HG03025 (cell line): Measurements from ENCODE around the gene PKLR.

Experiments
- ATAC-seq: cut with Tn5 transposase; IDR thresholded peaks from one replicate; pipeline ENCODE4 v1.9.1; 2021; ENCODE audit warnings: mild to moderate bottlenecking, moderate library complexity; ENCODE audit not compliant: unreplicated experiment, low FRiP score

The PKLR gene

GRCh38 chr1:155286544-155286943, 14.7 kb downstream of the PKLR start:
- ATAC-seq, result no peak

- no peak for ATAC-seq
These were observed 15.6 kb downstream of the PKLR start for GRCh38 chr1:155285631-155286044.

DNA sequence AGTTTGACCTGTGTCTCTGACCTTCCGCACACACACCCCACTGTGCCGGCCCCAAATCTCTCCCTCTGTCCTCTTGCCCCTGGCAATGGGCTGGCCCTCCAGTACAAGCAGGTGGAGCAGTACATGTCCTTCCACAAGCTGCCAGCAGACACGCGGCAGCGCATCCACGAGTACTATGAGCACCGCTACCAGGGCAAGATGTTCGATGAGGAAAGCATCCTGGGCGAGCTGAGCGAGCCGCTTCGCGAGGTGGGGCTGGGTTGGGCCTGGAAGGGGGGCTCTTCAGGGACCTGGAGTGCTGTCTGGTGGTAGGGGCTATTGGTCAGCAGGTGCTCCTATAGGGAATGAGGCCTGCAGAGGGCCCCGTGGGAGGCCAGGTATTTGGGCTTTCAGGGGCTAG, 16.2 kb downstream of the PKLR start:
- no peak for ATAC-seq

GRCh38 chr1:155284476-155284875, 16.8 kb downstream of the PKLR start:
- no peak for ATAC-seq

- ATAC-seq, result no peak
These were observed 18.6 kb downstream of the PKLR start for GRCh38 chr1:155282488-155283091.

GRCh38 chr1:155279268-155279667, 22.0 kb downstream of the PKLR start:
- no peak for ATAC-seq

- ATAC-seq, result no peak
These were observed 22.5 kb downstream of the PKLR start for GRCh38 chr1:155278689-155279160.

DNA sequence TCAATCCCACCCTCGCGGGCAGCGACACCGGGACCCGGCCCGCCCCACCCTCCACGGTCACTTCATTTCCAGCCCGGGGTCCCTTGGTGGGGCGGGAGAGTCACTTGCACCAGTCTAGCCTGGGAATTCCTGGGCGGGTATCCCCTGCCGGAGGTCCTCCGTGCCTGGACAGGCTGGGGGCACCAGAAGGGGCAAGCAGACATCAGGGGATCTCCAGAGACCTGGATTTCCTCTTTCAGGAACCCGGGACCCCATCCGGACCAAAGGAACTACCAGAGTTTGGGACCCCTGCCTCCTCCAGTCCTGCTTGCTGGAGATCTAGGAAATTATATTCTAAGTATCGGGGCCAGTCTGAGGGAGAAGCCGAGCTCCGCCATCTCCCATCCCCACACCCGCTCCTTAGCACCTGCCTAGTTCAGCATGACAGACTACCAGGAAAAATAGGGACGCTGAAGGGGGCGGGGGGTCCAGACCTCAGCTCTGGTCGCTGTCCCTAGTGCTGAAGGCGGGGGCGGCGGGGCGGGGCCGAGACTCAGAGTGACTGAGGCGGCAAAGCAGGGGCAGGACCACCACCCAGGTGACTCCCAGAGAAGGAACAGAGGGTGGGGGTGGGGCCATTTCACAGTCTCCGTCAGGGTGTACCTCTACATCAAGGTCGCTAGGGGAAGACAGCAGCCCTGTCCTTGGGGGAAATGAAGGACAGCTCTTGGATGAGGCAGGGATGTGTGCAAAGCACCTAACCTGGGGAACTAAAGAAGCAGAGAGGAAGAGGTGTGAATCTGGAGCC, 23.1 kb downstream of the PKLR start:
- no peak for ATAC-seq

DNA sequence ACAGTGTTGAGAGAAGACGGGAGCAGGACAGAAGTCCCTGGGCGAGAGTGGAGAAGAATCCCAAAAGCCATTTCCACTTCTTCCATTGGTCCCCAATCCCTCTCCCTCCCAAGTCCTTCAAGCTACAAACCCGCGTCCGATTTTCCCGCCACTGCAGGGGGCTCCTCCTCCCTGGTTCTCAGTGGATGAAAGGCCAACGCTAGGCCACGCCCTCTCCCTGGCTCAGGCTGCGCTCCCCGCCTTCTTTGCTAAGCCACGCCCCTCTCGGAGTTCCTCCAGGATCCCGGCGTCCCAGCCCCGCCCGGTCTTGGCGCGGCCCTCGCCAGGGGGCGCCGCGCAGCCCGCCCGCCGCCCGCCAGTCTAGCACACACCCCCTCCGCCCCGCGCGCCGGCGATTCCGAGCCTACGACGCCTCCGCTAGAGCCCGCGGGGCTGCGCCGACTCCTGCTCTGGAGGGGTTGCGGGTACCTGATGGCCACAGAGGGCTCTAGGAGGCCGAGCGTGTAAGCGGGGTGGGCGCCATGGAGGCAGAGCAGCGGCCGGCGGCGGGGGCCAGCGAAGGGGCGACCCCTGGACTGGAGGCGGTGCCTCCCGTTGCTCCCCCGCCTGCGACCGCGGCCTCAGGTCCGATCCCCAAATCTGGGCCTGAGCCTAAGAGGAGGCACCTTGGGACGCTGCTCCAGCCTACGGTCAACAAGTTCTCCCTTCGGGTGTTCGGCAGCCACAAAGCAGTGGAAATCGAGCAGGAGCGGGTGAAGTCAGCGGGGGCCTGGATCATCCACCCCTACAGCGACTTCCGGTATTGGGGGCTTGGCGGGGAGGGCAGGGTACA, 24.0 kb downstream of the PKLR start, which contains the start of gene HCN3:
Gene HCN3 (plus strand): TSS at position 394 of the 832 bp plus-strand sequence. CDS start 128 bp downstream, at position 522.
- ATAC-seq, result peak; percentile 71

- ATAC-seq, result peak; percentile 59
These were observed 27.6 kb downstream of the PKLR start, which contains the start of gene CLK2 for GRCh38 chr1:155273343-155274245. Gene CLK2 (minus strand): TSS chr1:155273504. CDS start chr1:155270977, 2,527 bp downstream.

- peak; percentile 27 for ATAC-seq
These were observed 28.5 kb downstream of the PKLR start for GRCh38 chr1:155272466-155273342.

DNA sequence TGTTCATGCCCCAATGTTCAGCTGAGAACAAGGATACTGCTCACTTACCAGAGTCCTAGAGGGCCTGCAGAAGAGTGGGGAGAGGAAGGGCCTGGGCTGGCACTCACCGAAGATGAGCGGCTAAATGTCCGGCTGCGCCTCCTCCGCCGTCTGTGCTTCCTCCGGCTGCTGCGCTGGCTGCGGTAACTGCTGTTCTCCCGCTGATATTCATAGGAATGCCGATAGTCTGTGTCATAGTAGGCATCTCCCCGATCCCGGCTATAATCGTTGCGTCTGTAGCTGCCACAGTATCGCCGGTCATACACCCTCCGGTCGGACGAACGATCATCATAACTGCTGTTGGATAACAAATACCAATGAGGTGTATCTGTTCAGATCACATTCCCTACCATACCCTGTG, 31.9 kb downstream of the PKLR start:
- ATAC-seq, result no peak

DNA sequence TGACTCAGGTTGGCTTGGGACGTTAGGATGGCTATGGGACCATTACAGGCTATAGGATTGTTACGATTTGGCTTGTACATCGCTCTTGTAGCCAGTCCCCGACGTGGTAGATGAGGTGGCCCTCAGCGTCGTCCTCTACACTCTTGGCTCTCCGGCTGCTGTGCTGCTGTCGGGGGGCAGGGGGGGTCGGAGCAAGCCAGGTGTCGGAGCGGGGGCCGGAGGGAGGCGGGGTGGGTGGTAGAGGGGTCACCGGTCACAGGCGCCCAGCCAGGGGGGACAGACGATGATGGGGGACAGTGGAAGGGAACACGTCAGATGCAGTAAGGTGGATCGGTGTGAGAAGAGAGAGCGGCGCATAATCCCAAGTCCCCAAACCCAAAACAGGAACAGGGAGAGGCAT, 32.6 kb downstream of the PKLR start:
- ATAC-seq, result no peak

DNA sequence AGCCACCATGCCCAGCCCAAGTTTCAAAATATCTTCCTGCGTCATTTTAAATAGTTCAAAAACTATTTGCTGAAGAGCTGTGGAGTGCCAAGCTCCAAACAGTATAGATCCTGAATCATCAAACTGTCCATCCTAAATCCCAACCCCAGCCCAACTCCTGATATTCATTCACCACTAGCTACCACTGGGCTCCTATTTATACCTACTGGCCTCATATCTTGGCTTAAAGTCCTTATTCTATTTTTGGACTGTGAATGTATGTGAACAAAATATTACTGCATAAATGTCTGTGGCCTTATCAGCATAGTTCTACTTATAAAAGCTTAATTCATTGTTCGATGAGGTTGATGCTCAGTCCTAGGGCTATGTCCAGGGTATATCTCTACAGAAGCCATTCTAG, 33.9 kb downstream of the PKLR start:
- ATAC-seq, result no peak

DNA sequence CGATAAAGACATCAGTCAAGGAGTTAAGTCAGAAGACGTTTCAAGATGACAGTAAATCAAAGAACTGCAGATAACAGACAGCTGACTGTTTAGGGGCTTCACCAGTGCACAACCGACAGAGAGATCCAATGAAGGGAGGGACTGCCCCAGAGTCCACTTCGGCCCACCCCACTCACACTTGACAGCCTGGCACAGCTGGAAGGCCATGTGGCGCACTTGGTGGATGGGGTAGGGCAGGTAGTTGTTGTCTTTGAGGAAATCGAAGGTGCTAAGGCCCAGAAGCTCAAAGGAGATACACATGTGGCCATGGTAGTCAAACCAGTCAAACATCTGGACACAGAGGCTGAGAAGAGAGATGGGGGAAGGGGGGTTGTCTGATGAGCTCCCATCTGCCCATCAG, 34.7 kb downstream of the PKLR start:
- ATAC-seq, result no peak

GRCh38 chr1:155263067-155263466, 38.2 kb downstream of the PKLR start:
- no peak for ATAC-seq

DNA sequence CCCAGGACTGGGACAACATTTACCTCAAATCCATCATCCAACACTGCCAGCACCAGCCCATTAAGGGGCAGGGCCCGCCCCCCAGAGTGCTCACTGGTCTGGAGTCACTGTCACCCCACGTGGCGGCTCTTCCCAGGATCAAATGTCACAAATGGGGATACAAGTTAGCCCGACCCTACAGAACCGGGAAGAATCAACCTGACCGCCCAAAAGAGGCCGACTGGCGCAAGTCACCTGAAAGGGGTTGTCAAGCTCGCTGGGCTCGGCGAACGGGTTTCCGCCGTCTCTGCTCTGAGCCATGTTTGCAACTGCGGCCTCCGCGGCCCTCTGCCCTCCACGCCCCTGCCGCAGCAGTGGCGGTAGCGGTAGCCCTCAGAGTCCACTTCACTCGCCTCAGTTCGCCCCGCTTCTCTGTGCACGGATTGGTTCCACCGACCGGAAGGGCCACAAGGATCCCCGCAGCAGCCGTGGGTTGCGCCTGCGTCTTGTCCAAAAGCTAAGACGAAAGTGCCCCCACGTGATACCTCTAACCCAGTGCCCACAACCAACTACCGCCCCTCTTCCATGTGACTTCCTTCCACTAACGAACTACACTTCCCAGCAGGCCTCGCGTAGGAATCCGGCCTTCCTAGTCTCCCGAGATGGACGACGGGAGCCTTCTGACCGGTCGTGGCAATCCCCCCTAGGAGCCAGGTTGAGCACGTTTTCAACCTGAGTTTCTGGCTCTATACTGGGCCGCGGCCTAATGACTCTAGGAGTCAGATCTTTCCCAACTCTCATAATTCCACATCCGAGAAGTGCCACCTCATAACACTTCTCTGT, 39.2 kb downstream of the PKLR start, which contains the start of gene SCAMP3:
Gene SCAMP3 (minus strand): TSS at position 509 of the 822 bp plus-strand sequence. CDS start 209 bp downstream, at position 300.
- peak; percentile 85 for ATAC-seq

- peak; percentile 3 for ATAC-seq
These were observed 39.8 kb downstream of the PKLR start for GRCh38 chr1:155261493-155261851.
